DOHH2 (cell line): ENCODE data around the gene SLC35F6.

Experiments
- H3F3A ChIP-seq: fragments of 200-600 bp; sonication (generic), shearing (Covaris generic); 2 replicates; pipeline ENCODE4 v1.6.0; 2016; ENCODE audit warnings: antibody characterized with exemption, mild to moderate bottlenecking; ENCODE audit not compliant: control insufficient read depth, insufficient read depth
- H3K27ac ChIP-seq: fragments of 200-600 bp; sonication (generic); 2 replicates; pipeline ENCODE4 v1.5.1; 2014; ENCODE audit warnings: low read depth, mild to moderate bottlenecking, low read length, moderate library complexity
- H3K27me3 ChIP-seq: fragments of 200-600 bp; sonication (generic); 2 replicates; pipeline ENCODE4 v1.6.1; 2014; ENCODE audit warnings: mild to moderate bottlenecking, low read length, mixed read lengths; ENCODE audit not compliant: control insufficient read depth
- H3K36me3 ChIP-seq: fragments of 200-600 bp; sonication (generic); 2 replicates; pipeline ENCODE4 v1.6.1; 2014; ENCODE audit warnings: mild to moderate bottlenecking, low read length, moderate library complexity, mixed read lengths; ENCODE audit not compliant: control insufficient read depth
- H3K4me1 ChIP-seq: fragments of 200-600 bp; sonication (generic); 2 replicates; pipeline ENCODE4 v1.6.1; 2014; ENCODE audit warnings: mild to moderate bottlenecking, low read length, mixed read lengths; ENCODE audit not compliant: control insufficient read depth
- H3K4me2 ChIP-seq: fragments of 200-600 bp; sonication (generic); 2 replicates; pipeline ENCODE4 v1.6.0; 2014; ENCODE audit warnings: mild to moderate bottlenecking, low read length, moderate library complexity
- H3K4me3 ChIP-seq: fragments of 200-600 bp; sonication (generic); 2 replicates; pipeline ENCODE4 v1.5.1; 2014; ENCODE audit warnings: mild to moderate bottlenecking, low read length, mixed read lengths
- H3K79me2 ChIP-seq: fragments of 200-600 bp; sonication (generic); 2 replicates; pipeline ENCODE4 v1.6.1; 2014; ENCODE audit warnings: mild to moderate bottlenecking, low read length, mixed read lengths; ENCODE audit not compliant: control insufficient read depth
- H3K9me2 ChIP-seq: fragments of 200-600 bp; sonication (generic); replicated peaks from 2 replicates; pipeline ENCODE4 v1.6.1; 2014; ENCODE audit warnings: mild to moderate bottlenecking, low read length, mixed read lengths; ENCODE audit not compliant: control insufficient read depth
- H3K9me3 ChIP-seq: fragments of 200-600 bp; sonication (generic); 2 replicates; pipeline ENCODE4 v1.6.1; 2014; ENCODE audit warnings: antibody characterized with exemption, low read length, mixed read lengths; ENCODE audit not compliant: control insufficient read depth, insufficient read depth
- H4K20me1 ChIP-seq: fragments of 200-600 bp; sonication (generic); 2 replicates; pipeline ENCODE4 v1.6.0; 2014; ENCODE audit warnings: low read depth, mild to moderate bottlenecking, antibody characterized with exemption, low read length, moderate library complexity; ENCODE audit not compliant: control insufficient read depth, insufficient read depth
- CTCF ChIP-seq: fragments of 200-600 bp; sonication (generic); IDR thresholded peaks from one replicate; pipeline ENCODE4 v1.5.1; 2014; ENCODE audit warnings: antibody characterized with exemption, mild to moderate bottlenecking, low read depth, low read length; ENCODE audit not compliant: poor library complexity, severe bottlenecking
- EZH2phosphoT487 ChIP-seq: fragments of 200-600 bp; sonication (generic); IDR thresholded peaks from 2 replicates; pipeline ENCODE4 v1.6.1; 2017; ENCODE audit warnings: borderline replicate concordance, mild to moderate bottlenecking, antibody characterized with exemption, low read length, moderate library complexity, mixed read lengths

Gene SLC35F6

GRCh38 chr2:26731714-26732113 lies 32.4 kb upstream of the SLC35F6 start:
- H3K27me3 ChIP-seq = no peaks in the 10 kb centered on the region

DNA sequence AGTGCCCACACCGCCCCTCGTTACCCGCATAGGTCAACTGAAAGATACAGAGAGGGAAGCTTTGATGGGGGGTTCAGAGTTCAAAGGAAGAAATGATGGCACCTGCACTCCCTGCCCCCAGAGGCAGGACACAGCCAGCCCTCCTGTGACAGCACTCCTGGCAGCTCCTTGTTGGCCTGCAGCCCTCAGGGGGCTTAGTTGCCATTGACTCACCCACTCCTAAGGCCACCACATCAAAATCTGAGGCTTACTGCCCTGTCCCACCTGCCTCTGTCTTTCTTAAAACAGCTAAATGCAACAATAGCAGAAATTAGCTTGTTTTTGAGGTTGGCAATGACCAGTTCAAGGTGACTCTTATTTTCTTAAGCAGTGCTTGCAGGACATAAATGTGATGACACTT lies 31.6 kb upstream of the SLC35F6 start:
- H3K27ac ChIP-seq = no peak overlapping the region
- H3K9me2 ChIP-seq = no peaks in the 10 kb centered on the region
- no peaks in the 10 kb centered on the region for H3K9me3 ChIP-seq
- no peak overlapping the region for H3K4me3 ChIP-seq
- no peaks in the 10 kb centered on the region for H3F3A ChIP-seq
- H3K4me1 ChIP-seq = no peaks in the 10 kb centered on the region
- H3K4me2 ChIP-seq = no peak overlapping the region
- no peaks in the 10 kb centered on the region for H3K36me3 ChIP-seq
- no peaks in the 10 kb centered on the region for H4K20me1 ChIP-seq
- H3K27me3 ChIP-seq = no peaks in the 10 kb centered on the region
- TF ChIP-seq EZH2phosphoT487 (no peak), CTCF (no peak)
- H3K79me2 ChIP-seq = no peaks in the 10 kb centered on the region

More at GRCh38 chr2:26731714-26732113, 32.4 kb upstream of the SLC35F6 start:
- no peaks in the 10 kb centered on the region for H3K9me2 ChIP-seq
- no peak overlapping the region for H3K4me3 ChIP-seq
- no peaks in the 10 kb centered on the region for H3K79me2 ChIP-seq
- H3K9me3 ChIP-seq = no peaks in the 10 kb centered on the region
- no peaks in the 10 kb centered on the region for H3K4me1 ChIP-seq
- H3K4me2 ChIP-seq = no peak overlapping the region
- TF ChIP-seq CTCF (no peak), EZH2phosphoT487 (no peak)
- H3F3A ChIP-seq = no peaks in the 10 kb centered on the region
- H4K20me1 ChIP-seq = no peaks in the 10 kb centered on the region
- no peak overlapping the region for H3K27ac ChIP-seq
- H3K36me3 ChIP-seq = no peaks in the 10 kb centered on the region

- Histone ChIP-seq H4K20me1 (no peaks in the 10 kb centered on the region), H3K79me2 (no peaks in the 10 kb centered on the region), H3F3A (no peaks in the 10 kb centered on the region), H3K36me3 (no peaks in the 10 kb centered on the region), H3K4me3 (no peak overlapping the region), H3K27me3 (no peaks in the 10 kb centered on the region), H3K4me2 (no peak overlapping the region), H3K9me3 (no peaks in the 10 kb centered on the region), H3K4me1 (no peaks in the 10 kb centered on the region), H3K9me2 (no peaks in the 10 kb centered on the region), H3K27ac (no peak overlapping the region)
- no peak for TF ChIP-seq EZH2phosphoT487
- no peak for TF ChIP-seq CTCF
Measured at GRCh38 chr2:26733413-26733812, 30.7 kb upstream of the SLC35F6 start.

GRCh38 chr2:26735097-26735496 lies 29.0 kb upstream of the SLC35F6 start:
- Histone ChIP-seq H3K4me1 (no peaks in the 10 kb centered on the region), H3K4me3 (no peak overlapping the region), H3K36me3 (no peaks in the 10 kb centered on the region), H3K9me3 (no peaks in the 10 kb centered on the region), H3K9me2 (no peaks in the 10 kb centered on the region), H3K79me2 (no peaks in the 10 kb centered on the region), H3F3A (no peaks in the 10 kb centered on the region), H3K4me2 (no peak overlapping the region), H3K27ac (no peak overlapping the region), H3K27me3 (no peaks in the 10 kb centered on the region), H4K20me1 (no peaks in the 10 kb centered on the region)
- no peak for TF ChIP-seq EZH2phosphoT487
- no peak for TF ChIP-seq CTCF
